Stimulated activated CD8-positive, alpha-beta memory T cell treated with anti-CD3 and anti-CD28 coated beads, Interleukin-15, amount 100 ng/mL, for 4 hours (primary cell): Measurements from ENCODE around the gene STT3A.
"Not testable (repeated sequence)": the region's sequence is repeated elsewhere in the genome, so short reads cannot be mapped to it uniquely, and the experiment has no call there.

Experiments used
- DNase-seq, 2 donors: peaks; one replicate each; pipeline ENCODE4 v3.0.0-alpha.2; 2020; ENCODE audit warnings: low read depth in 2 of 2

The STT3A gene

DNA sequence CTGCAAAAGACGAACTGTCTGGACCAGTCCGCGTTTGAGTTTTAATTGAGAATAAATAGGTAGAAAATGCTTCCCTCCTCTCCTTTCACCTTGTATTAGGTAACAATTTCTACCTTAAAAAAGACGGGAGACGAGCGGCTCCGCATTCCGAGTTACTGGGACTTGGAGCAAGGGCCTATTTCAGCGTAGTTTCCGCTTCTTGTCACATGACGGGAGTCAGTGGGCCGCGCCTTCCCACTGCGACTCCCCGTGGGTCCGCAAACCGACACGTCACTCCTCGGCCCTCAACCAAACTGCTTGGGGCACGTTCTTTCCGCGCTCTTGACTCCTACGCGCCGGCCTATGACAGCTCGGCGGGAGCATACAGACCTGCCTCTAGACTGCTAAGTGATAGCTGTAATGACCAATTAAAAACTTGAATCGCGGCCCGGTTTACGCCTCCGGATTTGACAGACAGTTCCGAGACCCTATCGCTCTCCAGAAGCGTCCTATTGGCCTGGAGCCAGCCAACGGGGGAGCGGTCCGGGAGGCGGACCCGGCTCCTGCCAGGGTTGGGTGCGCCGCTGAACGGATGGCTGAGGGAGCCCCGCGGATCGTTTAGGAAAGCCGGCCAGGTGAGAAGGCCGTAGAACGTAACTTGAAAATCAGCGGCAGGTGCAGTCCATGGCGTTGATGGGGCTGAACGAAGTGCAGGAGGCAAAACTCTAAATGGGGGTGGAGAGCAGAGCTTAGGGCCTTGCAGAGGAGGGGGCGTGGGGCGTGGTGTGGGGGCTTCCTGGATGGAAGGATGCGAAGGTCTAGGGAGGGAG lies at the start of gene STT3A:
Gene STT3A (plus strand): TSS at position 548 of the 809 bp plus-strand sequence. CDS start 3,064 bp downstream, outside the sequence.
- DNase-seq: peak; percentile 96 to 98

DNA sequence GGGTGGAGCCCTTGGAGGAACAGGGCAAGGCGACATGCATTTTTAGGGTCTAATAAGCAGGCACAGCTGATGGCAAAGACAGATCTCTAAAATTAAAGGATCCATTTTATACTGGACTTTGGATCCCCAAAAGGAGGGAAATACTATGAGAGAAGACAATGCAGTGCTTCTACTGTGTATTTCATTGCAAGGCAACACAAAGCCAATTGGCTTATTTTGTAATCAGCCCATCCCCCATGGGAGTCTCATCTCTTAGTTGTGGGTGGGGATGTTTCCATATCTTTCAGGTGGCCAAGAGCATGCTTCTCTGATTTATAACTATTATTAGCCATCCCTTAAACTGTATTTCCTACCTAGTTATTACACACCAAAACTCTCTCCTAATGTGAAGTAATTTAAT lies 41.9 kb upstream of the STT3A start:
- no peak for DNase-seq

GRCh38 chr11:125551835-125552342 lies 40.8 kb upstream of the STT3A start:
- no peak for DNase-seq

- no peak for DNase-seq
Observed at GRCh38 chr11:125552927-125553326, 39.7 kb upstream of the STT3A start.

DNA sequence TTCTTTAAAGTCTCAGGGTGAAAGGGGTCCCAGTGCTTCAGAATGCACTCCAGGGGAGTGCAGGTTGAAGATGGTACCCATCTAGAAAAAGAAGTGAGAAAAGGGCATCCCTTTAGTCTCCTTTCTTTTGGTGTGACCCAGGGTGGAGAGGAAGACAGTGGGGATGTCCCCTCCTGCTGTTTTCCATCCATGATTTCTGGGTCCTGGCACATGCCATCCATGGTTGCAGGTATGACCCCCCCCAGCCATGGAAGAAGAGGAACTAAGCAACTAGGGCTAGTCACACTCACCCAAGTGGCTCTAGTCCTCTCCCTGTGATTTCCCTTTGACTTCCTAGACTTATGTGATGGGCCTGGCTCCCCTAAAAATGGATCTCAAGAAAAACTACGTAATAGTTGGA lies 39.3 kb upstream of the STT3A start:
- DNase-seq: no peak

DNA sequence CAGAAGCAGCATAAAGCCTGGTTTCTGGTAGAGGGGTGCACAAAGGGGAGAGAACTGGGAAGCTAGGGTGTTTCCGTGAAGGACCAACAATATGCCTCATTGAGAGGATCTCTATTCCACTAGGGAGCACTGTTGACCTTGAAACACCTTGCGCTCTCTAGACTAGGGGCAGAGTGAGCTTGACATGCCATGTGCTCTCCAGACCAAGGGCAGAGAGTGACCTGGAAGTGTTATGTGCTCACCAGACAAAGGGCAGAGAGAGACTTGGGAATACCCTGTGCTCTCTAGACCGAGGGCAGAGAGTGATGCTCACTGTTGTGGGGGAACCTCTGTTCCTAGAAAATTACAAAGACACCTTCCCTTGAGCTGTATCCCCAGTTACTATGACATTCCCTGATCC lies 38.6 kb upstream of the STT3A start:
- no peak for DNase-seq

- no peak for DNase-seq
Observed at GRCh38 chr11:125559888-125560287, 32.8 kb upstream of the STT3A start.

DNA sequence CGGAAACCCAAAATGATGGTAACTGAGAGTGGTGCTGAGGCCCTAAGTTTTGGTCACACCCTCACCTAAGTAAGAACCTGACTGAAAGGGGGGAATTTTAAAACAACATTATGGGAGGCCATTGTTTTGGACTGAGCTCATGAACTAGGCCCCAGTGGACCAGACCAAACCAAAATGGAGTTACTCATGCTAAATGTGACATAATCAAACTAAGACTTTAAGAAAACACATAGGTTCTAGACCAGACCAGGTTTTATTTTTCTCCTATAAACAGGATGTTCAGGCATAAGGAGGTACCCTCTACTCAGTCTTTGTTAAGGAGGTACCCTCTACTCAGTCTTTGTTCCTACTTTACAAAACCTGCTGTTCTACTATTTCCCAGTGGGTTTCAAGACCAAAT lies 30.7 kb upstream of the STT3A start:
- DNase-seq: no peak

DNA sequence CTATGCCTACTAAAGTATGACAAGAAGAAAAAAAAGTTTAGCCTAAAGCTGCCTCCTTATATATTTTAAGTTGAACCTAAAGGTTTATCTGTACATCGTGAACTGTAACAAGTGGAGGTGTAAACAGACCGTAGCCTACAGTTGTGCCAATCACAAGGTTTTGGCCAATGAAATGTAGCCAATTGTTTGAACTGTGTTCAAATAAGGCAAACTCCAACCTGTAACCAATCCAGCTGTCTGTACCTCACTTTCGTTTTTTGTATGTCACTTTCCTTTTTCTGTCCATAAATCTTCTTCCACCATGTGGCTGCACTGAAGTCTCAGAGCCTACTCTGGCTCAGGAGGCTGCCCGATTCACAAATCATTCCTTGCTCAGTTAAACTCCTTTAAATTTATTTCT lies 30.2 kb upstream of the STT3A start:
- DNase-seq: no peak

DNA sequence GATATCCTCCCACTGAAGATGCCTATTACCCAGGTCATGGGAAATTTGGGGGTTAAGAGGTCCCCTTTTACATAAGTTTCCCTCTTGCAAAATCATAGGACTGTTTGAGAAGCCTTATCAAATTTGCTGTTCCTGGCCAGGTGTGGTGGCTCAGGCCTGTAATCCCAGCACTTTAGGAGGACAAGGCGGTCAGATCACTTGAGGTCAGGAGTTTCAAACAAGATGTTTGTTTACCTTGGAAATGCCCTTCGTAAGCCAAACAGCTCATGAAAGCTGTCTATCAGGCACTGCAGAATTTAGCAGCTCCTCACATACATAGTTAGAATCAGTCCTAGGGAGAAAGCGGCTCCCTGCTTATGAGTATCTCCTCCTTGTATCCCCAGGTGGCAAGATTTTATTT lies 28.3 kb upstream of the STT3A start:
- DNase-seq: no peak

DNA sequence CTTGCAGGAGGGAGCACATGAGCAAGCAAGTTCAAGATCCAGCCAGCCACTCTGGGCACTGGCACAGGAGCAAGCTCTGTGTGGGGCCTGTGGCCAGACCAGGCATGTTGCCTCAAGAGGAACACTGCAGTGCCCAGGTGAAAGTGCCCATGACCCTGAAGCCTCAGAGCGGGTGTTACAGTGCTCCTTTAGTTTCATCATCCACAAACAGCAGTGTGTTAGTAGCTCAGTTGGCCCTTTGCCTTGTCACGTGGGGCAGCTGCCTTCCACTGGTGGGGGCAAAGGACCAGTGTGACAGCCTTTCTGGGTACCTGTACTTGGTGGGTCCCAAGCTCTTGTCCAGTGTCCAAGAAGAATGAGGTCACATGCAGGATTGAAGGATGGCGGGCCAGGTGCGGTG lies 26.4 kb upstream of the STT3A start:
- no peak for DNase-seq

- peak; percentile 76 to 79 for DNase-seq
Observed at GRCh38 chr11:125568970-125569914, 23.4 kb upstream of the STT3A start, which contains the start of gene EI24. Gene EI24 (plus strand): TSS chr11:125569477. CDS start chr11:125572528, 3,051 bp downstream.

DNA sequence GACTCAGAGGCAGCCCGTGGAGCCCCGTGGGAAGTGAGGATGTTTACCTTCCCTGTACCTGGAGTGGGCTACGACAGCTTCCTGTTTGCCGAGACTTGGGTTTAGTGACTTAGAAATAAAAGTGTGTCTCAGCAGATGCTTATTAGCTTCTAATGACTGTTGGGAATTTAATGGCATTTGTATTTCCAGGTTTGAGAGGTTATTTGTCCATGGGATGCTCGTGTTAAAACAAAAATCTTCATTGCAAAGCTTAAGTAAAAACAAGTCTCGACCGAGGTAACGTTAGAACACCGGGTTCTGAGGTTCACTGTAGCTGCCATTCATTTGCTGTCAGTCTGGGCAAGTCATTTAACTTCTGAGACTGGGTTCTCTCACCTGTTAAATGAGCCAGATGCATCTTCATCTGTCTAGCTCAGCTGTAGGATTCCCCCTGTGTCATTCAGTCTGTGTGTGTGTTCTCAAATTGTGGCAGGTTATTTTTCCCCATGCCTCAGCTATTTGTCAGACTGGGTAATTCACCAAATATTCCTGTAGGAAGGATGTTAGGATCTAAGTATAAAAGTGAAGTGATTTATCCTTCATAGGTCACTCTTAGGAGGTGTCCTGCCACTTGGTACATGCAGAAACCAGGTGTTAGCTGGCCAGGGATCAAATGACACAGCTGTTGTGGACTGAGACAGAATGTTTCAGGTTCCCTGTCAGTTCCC lies 22.6 kb upstream of the STT3A start:
- no peak for DNase-seq

DNA sequence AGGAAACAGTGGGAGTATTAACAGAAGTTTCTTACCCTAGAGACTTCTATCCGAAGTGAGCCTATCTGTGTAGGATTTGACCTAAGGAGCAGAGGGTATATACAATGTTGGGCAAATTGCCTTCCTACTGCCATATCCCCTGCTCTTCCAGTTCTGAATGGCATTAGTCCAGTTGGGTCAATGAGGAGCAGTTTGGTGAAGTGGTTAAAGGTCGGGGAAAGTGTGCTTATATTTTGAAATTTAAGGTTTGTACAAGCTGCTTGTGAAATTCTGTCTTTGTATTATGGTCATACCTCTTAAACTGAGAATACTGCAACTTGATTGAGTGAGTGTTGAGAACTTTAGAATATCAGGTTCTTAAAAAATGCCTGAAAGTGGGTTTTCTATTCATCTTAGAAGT lies 21.7 kb upstream of the STT3A start:
- DNase-seq: no peak

DNA sequence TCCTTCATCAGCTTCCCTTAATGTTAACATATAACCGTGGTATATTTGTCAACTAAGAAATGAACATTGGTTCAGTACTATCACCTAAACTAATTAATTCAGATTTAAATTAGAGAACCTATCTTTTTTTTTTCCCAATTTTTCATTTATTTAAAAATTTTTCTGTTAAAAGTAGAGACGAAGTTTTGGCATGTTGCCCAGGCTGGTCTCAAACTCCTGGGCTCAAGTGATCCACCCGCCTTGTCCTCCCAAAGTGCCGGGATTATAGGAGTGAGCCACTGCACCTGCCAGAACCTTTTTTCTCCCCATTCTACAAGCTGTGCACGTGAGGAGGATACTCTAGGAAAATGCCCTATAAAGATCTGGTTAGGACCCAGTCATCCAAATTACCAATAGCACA lies 19.7 kb upstream of the STT3A start:
- no peak for DNase-seq

GRCh38 chr11:125577181-125577580 lies 15.5 kb upstream of the STT3A start:
- DNase-seq: not testable (repeated sequence)

DNA sequence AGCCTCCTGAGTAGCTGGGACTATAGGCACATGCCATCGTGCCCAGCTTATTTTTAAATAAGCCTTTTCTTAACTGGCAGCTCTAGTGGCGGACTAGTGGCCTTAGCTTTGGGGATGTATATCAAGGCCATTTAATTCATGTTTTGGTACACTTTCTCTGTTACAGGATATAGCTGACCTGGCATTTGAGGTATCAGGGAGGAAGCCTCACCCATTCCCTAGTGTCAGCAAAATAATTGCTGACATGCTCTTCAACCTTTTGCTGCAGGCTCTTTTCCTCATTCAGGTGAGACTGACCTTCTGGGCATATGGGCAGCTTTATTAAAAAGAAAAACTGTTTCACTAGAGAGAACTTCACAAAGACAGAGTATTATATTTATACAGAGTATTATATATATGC lies 13.9 kb upstream of the STT3A start:
- DNase-seq: no peak

DNA sequence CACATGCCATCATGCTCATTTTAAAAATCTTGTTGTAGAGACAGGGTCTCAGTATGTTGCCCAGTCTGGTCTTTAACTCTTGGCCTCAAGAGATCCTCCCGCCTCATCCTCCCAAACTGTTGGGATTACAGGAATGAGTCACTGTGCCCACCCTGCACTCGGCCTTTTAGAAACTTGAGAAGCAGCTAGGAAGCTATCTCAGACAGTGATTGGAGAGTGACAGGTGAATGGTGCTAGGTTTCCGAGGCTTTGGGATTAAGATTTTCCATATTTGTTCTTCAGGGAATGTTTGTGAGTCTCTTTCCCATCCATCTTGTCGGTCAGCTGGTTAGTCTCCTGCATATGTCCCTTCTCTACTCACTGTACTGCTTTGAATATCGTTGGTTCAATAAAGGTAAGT lies 12.8 kb upstream of the STT3A start:
- DNase-seq: no peak

- DNase-seq: no peak
Observed at GRCh38 chr11:125583496-125583895, 9.2 kb upstream of the STT3A start.

DNA sequence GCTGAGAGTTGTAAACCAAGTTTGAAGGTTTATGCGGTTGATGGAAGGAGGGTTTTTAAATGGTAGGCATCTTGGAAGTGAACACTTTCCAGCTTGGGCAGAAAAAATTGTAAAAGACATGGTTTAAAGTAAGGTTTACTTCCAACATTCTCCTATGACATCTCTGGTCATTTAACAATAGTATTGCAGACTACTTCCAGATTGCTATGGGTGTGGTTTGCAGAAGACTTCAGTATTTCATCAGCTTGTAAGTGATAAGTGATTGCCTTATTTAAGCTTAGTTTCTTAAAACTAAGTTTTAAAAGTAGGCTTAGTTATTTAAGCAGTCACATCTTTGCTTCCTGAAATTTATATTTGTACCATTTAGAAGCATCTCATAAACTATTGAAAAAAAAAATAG lies 7.2 kb upstream of the STT3A start:
- DNase-seq: no peak

DNA sequence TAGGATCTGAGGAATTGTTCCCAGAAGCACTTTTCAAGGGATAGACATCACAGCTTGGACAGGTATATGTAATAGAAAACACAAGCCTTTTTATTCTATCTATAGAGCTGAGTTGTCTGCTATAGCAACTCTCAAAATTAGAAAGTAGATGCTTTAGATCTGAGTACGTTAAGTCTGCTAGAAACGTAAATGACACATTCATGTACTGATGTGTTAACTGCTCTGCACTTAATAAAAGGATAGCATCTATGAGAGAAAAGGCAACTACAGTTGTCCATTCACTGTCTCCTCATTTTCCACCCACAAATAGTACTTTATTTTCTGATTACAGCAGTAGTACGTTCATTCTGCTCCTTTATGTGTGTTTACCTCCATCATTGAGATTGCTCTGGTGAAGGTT lies 6.0 kb upstream of the STT3A start:
- no peak for DNase-seq

DNA sequence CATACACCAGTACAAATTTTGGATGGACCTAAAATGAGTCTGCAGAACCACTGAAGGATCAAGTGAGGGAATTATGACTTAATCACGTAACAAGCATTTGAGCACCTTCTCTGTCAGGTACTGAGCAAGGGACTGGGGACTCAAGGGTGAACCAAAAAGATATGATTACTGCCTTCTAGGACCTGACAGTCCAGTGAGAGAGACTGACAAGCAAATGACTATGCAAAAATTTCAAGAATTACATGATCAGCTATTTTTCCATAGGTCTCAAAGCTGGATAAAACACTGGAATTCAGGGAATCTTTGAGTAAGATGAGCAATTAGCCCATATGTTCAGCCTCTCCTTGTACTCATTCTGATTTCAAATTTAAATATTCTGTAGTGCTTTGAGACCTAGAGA lies 5.2 kb upstream of the STT3A start:
- DNase-seq: no peak
